ENCODE measurements around the gene METTL24.

METTL24 gene

GRCh38 chr6:110195639-110196038 is 162.5 kb downstream of the METTL24 start:
- no peak for DNase-seq (ENCODE audit: low read depth)
